Measurements from ENCODE around the gene INO80E.
"Not testable (repeated sequence)": the region's sequence is repeated elsewhere in the genome, so short reads cannot be mapped to it uniquely, and the experiment has no call there.

The INO80E gene, protein sequence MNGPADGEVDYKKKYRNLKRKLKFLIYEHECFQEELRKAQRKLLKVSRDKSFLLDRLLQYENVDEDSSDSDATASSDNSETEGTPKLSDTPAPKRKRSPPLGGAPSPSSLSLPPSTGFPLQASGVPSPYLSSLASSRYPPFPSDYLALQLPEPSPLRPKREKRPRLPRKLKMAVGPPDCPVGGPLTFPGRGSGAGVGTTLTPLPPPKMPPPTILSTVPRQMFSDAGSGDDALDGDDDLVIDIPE

DNA sequence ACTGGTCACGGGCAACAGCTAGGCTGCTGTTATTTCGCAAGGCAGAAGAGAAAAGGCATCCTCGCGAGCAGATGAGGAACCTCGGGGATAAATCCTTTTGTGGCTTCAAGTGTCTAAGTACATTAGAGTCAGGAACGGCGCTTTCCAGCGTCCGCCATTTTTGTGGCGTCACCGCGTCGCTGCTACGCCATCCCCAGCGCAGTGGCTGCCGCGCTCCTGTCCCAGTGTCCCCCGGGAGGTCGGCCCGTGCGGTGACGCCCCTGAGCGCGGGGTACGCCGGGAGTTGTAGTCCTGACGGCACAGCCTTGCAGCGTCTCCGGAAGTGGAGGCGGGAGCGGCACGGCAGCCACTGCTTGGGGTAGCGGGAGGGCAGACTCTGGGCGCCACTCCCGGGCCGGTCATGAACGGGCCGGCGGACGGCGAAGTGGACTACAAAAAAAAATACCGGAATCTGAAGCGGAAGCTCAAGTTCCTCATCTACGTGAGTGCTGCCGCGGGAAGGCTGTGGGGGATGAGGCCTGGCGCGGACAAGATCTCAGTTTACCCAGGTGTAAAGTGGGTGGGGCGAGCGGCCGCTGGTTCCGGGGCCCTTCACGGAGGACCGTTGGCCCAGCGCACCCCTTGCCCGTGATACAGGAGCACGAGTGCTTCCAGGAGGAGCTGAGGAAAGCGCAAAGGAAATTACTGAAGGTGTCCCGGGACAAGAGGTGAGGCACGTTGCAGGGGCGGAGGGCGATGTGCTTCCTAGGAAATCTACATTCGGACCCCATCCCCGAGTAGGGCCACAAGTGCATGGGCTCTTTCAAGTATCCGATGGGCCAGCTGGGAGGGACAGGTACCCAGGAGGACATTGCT, at the start of gene INO80E:
Gene INO80E (plus strand): TSS at position 331 of the 855 bp plus-strand sequence. CDS start 70 bp downstream, at position 401.
- DNase-seq, result peak; percentile 84

DNA sequence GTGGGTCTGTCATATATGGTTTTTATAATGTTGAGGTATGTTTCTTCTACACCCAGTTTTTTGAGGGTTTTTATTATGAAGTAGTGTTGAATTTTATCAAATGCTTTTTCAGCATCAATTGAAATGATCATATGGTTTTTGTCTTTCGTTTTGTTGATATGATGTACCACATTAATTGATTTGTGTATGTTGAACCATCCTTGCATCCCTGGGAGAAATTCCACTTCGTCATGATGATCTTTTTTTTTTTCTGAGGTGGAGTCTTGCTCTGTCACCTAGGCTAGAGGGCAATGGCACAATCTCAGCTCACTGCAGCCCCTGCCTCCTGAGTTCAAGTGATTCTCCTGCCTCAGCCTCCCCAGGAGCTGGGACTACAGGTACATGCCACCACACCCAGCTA, 48.1 kb upstream of the INO80E start:
- DNase-seq, result no peak

DNA sequence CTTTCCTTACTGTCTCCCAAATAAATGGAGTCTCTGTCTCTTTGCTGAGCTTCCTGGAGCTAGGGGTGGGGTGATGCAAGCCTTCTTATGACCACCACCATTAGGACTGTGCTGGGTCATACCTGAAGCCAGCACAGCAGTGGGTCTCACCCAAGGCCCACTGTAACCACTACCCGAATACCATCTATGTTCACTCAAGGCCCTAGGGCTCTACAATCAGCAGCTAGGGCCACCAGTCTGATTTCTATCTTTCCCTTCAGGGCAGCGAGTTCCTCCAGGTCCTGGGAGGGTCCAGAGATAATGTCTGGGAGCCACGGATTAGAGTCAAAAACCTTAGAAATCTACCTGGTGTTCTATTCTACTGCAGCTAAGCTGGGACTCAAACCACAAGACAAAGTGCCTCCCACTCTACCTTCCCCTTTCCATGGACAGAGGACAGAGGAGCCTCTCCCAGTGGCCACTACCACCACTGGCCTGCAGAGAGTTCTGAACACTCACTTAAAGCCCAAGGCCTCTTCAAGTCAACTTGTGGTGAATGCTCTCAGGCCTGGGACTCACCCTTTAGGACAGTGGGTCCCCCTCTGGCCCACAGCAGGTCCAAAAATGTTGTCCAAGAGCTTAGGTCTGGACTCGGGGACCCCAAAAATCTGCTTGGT, 45.1 kb upstream of the INO80E start:
- no peak for DNase-seq

DNA sequence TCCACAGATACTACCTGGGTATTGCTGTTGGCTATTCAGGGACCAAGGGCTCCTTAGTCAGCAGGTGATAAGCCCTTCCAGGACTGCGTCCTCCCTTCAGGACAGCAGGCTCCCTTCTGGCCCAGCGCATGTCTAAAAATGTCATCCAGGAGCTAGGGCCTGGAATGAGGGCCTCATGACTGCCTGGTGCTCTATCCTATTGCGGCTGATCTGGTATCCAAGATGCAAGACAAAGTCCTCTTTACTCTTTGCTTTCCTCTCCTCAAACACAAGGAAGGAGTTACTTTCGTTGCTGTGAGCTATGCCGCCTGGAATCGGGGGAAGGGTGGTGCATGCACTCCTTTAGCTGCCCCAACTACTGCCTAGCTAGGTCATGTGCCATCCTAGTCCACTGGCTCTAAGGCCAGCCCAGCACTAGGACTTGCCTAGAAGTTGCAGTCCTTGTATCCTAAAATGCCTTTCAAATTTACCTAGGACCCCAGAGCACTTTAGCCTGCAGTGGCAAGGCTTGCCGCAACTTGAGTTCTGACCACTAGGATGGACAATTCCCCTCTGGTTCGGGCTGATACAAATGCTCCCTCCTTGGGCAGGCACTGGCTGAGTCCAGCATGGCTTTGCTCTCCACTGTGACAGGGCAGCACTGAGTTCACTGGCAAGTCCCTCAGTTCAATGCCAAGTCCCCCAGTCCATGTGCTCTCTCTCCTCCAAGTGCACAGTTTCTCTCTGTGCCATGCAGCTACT, 44.2 kb upstream of the INO80E start:
- DNase-seq, result no peak

DNA sequence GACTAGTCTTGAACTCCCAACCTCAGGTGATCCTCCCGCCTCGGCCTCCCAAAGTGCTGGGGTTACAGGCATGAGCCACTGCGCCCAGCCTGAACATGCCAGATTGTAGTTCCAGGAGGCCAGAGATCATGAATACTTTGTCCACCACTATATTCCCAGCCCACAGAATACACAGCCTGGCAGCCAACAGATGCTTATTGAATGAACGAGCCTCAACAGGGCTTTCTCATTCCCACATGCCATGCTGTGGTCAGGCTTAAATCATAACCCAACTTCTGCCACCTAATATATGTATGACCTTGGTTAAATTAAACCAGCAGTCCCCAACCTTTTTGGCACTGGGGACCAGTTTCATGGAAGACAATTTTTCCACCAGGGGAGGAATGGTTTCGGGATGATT, 37.3 kb upstream of the INO80E start:
- no peak for DNase-seq

DNA sequence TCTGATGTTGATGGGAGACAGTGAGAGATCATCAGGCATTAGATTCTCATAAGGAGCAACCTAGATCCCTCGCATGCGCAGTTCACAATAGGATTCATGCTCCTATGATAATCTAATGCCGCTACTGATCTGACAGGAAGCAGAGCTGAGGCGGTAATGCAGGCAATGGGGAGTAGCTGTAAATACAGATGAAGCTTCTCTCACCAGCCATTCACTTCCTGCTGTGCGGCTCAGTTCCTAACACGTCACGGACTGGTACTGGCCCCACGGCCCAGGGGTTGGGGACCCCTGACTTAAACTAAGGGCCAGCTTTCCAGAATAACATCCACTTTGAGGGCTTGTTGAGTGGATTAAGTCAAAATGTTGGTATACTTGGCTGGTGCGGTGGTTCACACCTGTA, 36.7 kb upstream of the INO80E start:
- DNase-seq, result no peak

DNA sequence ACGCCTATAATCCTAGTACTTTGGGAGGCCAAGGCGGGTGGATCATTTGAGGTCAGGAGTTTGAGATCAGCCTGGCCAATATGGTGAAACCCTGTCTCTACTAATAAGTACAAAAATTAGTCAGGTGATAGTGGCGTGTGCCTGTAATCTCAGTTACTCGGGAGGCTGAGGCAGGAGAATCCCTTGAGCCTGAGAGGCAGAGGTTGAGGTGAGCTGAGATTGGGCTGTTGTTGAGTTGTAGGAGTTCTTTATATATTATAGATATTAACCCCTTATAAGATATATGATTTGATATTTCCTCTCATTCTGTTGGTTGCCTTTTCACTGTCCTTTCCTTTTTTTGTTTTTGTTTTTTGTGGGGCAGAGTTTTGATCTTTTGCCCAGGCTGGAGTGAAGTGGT, 36.2 kb upstream of the INO80E start:
- DNase-seq, result not testable (repeated sequence)

DNA sequence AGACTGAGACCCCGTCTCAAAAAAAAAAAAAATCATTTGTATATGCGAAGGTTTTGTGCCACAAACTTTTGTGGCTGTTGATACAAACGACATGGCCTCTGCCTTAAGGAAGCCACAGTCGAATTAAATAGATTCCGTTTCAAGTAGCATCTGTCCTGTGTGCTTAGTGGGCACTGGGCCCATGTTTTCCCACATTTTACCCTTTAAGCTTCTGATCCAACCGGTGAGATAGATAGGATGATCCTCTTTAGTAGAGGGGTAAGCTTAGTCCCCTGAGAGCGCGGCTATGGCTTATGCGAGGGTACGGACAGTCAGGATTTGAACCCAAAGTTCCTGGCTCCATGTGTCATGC, 34.9 kb upstream of the INO80E start:
- no peak for DNase-seq

DNA sequence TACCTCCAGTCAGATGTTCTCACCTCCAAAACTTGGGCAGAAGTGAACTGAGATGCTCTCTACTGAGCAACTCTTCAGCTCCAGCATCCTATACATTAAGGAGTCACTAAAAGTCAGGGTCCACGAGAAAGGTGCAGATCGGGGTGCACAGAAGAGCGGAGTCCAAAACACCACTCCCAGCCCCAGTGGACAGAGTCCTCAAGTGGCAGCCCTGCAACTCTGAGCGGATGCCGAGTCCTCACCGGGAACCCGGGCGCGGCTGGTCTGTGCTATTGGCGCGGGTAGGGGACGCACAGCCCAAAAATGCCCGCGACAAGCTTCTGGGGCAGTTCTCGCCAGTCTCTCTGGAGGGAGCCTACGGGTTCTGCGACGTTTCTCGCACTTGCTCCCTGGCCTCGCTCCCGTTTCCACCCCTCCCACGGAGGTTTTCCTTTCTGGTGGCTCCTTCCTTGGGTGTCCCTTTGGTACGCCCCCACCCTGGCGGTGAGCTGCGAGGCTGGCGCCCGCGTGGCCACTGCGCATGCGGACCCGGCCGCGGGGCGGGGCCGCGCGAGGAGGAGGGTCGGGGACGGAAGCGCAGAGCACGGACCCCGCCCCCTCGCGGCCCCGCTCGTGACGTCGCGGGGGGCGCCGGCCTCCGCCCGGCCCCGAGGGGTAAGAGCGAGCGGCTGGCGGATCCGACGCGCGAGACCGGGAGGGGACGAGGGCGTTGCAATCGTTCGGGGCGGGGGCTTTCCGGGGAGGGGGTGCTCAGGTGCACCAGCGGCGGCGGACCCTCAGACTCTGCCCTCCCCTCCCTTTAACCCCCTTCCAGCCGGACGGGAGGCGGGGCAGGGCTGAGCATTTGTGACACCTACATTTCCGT, 34.3 kb upstream of the INO80E start, which contains the start of gene TMEM219:
Gene TMEM219 (plus strand): TSS at position 601 of the 865 bp plus-strand sequence. CDS start 1,065 bp downstream, outside the sequence.
- DNase-seq, result peak; percentile 66

DNA sequence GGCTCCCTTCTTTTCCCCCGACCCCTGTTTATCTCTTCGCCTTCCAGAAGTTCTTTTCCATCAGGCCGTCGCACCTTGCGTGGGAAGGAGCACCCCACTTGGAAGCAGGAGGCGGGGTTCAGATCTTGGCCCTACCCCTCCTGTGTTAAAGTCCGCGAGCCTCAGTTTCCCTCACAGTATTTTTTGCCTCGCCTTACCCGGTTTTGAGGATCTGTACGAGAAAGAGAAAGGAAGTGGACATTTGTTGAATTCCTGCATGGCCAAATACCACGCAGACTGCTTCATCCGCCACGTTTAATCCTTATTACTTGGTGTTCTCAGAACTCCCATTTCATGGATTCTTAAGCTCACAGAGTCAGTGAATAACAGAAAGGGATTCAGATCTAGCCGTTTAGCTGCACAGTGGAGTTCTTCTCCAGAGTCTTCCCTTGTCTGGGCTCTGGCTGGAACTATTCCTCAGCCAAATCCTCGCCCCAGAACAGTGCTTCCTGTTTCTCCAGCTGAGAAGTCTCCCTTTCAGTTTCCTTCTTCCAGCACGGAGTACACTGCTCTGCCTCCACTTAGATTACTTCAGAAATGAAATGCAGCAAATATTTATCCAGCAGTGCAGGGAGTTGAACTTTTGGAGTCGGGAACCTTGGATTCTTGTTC, 33.6 kb upstream of the INO80E start:
- no peak for DNase-seq

DNA sequence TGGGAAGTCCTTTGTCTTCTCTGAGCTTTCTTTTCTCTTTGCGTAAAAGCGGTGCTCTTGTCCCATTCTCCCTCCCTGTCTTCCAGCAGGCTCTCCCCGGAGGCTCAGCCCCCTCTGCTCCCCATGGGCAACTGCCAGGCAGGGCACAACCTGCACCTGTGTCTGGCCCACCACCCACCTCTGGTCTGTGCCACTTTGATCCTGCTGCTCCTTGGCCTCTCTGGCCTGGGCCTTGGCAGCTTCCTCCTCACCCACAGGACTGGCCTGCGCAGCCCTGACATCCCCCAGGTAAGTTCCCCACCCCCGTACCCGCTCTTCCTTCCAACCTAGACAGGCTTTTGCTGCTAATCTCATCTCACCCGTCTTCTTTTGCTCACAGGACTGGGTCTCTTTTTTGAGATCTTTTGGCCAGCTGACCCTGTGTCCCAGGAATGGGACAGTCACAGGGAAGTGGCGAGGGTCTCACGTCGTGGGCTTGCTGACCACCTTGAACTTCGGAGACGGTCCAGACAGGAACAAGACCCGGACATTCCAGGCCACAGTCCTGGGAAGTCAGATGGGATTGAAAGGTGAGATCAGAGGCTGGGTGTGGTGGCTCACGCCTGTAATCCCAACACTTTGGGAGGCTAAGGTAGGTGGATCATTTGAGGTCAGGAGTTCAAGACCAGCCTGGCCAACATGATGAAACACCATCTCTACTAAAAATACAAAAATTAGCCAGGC, 32.9 kb upstream of the INO80E start:
- no peak for DNase-seq

DNA sequence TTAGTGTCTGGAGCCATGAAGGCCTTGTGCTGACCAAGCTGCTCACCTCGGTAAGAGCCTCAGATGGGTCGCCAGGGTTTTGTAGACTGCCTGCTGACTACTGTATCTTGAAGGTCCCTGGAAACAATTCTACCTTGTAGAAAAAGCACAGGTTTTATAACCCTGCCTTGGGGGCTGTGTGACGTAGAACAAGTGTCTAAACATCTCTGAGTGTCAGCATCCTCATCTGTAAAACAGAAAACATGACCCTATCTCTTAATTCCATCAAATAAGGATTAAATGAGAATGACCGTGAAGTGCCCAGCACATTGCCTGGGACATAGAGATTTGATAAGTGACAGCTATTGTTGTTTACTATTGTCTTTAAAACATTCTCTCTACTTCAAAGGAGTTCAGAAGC, 27.8 kb upstream of the INO80E start:
- DNase-seq, result no peak

DNA sequence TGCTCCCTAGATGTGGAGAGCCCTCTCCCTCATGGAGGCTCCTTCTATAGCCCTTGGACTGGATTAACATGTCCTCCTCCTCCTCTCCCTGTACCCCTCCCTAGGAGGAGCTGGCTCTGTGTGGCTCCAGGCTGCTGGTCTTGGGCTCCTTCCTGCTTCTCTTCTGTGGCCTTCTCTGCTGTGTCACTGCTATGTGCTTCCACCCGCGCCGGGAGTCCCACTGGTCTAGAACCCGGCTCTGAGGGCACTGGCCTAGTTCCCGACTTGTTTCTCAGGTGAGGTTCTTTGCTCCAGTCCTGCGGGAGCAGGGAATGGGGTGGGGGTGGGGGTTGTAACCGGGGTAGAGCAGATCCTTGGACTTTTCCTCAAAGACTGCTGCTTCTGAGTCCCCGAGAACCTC, 24.7 kb upstream of the INO80E start:
- DNase-seq, result no peak

DNA sequence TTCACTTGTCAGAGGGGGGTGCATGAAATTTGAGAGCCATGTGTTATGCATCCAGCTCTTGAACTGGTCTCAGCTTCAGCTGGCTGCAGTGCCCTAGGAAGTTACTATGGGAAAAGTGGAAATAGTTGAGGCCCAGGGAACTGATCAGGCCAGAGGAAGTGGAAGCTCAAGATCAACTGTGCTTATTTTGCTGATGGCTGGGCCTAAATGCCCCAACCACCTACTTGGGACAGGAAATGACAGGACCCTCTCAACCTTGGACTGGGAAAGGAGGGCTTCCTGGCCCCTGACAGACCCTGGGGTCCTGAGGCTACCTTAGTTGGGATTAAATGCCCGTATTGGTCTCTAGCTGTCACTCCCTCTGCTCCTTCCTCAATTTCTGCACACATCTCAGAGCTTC, 23.5 kb upstream of the INO80E start:
- no peak for DNase-seq

DNA sequence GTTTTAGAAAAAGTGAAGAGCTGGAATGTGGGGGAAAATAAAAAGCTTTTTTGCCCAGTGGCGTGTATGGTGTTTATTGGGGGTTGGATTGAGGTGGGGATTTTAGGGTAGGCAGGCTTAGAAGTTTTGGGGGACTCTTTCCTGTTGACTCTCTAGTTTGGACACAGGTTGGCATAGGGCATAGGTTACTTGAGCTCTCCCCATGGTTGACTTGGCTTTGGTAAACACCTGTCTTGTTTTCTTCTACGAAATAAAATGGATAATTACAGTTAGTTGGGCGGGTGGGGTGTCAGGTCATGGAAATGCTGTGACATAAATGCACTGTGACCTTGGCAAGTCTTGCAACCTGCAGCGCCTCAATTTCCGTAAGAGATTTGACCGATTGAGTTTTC, 23.1 kb upstream of the INO80E start:
- DNase-seq, result no peak

DNA sequence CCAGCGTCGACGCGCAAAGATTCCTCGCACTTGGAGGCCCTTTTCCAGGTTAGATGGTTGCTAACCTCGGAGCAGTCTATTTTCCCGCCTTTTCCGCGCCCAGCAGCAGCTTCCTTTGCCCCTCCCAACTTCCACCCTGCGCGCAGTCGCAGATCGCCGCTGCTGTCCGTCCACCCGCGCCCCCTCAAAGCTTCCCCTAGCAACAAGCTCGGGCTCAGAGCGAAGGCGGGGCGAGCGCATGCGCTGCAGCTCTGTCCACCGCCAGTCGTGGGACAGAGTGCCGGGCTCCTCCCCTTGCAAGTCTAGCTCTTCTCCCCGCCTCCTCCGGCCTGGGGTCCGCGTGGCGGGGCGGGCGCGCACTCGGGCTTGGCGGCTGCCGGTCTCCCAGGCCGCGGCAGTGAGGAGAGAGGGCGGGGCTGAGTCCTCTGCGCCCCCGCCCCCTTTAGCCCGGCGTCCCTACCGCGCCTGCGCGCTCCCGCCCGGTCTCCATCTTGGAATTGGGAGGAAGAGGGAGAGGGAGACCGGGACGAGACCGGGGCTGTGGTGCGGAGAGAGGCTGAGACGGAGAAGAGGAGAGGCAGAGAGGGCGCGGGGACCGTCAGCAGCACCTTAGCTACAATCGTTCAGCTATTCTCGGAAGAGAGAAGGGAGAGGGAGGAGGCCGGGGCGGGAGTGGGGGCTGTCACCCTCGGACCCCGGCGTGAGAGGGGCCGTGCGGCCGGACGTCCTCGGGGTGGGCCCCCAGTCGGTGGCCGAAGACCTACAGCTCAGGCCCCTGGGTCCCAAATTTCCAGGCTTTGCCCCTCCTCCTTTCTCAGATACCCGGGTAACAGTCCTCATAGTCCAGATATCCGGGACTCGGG, 22.4 kb upstream of the INO80E start, which contains the start of gene TAOK2:
Gene TAOK2 (plus strand): TSS at position 485 of the 863 bp plus-strand sequence. CDS start 3,905 bp downstream, outside the sequence.
- DNase-seq, result peak; percentile 90

DNA sequence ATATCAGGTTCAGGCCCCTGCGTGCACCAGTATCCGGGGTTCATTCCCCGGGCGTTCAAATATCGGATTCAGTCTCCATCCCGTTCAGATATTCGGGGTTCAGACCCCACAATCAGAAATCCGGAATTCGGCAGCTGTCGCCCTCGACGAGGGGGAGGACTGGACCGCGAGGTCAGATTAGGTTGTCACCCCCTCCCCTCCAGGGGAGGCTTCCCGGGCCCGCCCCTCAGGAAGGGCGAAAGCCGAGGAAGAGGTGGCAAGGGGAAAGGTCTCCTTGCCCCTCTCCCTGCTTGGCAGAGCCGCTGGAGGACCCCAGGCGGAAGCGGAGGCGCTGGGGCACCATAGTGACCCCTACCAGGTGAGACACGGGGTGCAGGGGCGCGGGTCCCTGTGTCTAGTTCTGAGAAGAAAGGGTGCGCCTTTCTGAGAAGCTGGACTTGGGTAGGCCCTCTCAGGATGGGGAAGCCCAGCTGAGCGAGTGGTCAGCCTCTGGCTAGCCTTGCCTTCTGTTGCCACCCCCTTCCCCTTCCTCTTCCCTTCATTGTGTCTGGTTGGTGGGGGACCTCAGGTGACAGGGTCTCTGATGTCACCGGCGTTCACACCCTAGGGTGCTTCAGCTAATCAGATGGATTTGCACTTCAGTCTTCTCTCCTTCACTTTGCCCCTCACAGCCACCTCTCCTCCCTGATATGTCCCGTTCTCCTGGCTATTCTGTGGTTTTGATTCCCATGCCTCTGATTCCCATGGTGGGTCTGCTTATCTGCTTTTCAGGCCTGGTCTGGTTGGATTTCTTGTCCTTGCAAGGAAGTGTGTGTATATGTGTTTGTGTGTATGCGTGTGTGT, 21.5 kb upstream of the INO80E start:
- no peak for DNase-seq

DNA sequence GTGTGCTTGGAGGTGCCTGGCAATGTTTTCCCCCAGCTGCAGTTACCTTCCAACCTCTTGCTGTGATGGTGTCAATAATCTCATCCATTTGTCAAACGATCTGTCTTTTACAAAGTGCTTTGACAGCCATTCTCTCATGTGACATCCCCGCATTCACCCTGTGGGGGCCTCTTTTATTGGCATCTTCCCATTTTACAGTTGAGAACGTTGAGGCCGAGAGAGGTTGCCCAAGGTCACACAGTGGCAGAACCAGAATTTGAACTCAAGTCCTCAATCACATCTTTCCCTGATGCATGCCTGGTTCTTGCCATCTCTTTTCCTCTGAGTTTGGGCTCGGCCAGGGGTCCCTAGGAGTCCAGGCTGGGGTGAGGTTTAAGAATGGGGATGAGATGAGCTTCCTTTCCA, 20.9 kb upstream of the INO80E start:
- DNase-seq, result no peak
